ENCODE results near the gene PANK4. TPM values are rescaled to one million over a fixed set of nuclear protein-coding genes. Genes with fewer than 3 reads are reported as not detected.

PANK4 gene
- total and polyA plus RNA-seq, 2 of the 8 experiments (the other 6 are each of a cell fraction or from before 2014, with no cell fraction given) = 20.1 to 29.7 TPM

DNA sequence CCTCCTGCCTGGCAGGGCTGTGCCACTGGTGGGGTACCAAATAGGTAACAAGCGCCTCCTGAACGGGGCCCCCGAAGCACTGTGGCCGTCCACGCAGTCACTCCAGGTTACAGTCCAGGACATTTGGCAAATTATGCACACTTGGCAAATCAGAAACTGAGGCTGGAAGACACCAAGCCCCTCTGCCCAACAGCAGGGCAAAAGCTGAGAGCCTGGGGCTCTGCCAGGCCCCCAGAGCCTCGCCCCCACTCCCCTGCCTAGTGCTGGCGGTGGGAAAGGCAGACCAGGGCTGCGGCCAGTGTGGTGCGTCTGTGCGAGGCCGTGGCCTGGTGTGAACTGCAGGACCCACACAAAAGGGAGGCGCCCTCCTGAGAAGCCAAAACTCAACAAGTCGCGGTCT, 9.4 kb downstream of the PANK4 start:
- DNase-seq (ENCODE audit: low read depth in 1 of 2, low spot score in 2 of 2) (no peak), FAIRE-seq (no peak)
- H2BK15ac ChIP-seq (ENCODE audit: low read length) = no peak overlapping the region
- H3K79me1 ChIP-seq (ENCODE audit: low read depth, low read length) = peaks cover 4% of the 10 kb centered on the region
- no peak overlapping the region for H3K14ac ChIP-seq (ENCODE audit: insufficient read length)
- no peak overlapping the region for H2BK12ac ChIP-seq (ENCODE audit: low read depth, low read length)
- no peaks in the 10 kb centered on the region; a peak in 1 of 7 replicates for H3K4me1 ChIP-seq (replicated peaks in 1 of 4; ENCODE audit: control insufficient read depth in 3 of 4, insufficient read depth in 4 of 4, low read length in 3 of 4)
- H3K56ac ChIP-seq (replicated peaks; ENCODE audit: insufficient read length, low read depth, low read length) = no peak overlapping the region
- H4K5ac ChIP-seq (ENCODE audit: insufficient read length, low read depth, low read length) = no peak overlapping the region
- H2BK20ac ChIP-seq (ENCODE audit: low read length) = no peak overlapping the region
- no peak overlapping the region for H4K8ac ChIP-seq (ENCODE audit: extremely low read depth, insufficient read depth, low read length)
- no peaks in the 10 kb centered on the region for H3K23me2 ChIP-seq (ENCODE audit: low read depth, low read length)
- no peak overlapping the region for H3K27ac ChIP-seq (ENCODE audit: low read depth, low read length)
- H3K4me3 ChIP-seq (ENCODE audit: extremely low read depth in 1 of 4, insufficient read depth in 2 of 4, low read depth in 3 of 4, low read length in 4 of 4) = no peak overlapping the region
- H3K4ac ChIP-seq (replicated peaks; ENCODE audit: insufficient read length, low read depth, low read length) = no peak overlapping the region
- no peaks in the 10 kb centered on the region for H3K9me3 ChIP-seq (ENCODE audit: insufficient read depth in 2 of 2, low read depth in 1 of 2, low read length in 1 of 2)
- H3K27me3 ChIP-seq (replicated peaks in 1 of 4; ENCODE audit: control insufficient read depth in 3 of 4, extremely low read depth in 1 of 4, insufficient read depth in 3 of 4, low read length in 3 of 4) = no peaks in the 10 kb centered on the region
- H3K4me2 ChIP-seq (ENCODE audit: insufficient read depth in 1 of 2, low read depth in 2 of 2, low read length in 2 of 2) = no peak overlapping the region
- WGBS, 2 experiments (ENCODE audit: extremely low coverage in 1 of 2, insufficient coverage in 1 of 2, insufficient read length in 1 of 2, insufficient replicate concordance in 2 of 2, low coverage in 1 of 2, low lambda C conversion rate in 2 of 2, missing lambda C conversion rate in 1 of 2) = 95% methylated on average over 12 of the region's 14 CpGs; no CpG with 5 or more reads in 1 of the 2 experiments
- no peak overlapping the region for H2AK5ac ChIP-seq (ENCODE audit: low read depth, low read length)
- H2AFZ ChIP-seq (ENCODE audit: low read length) = no peak overlapping the region
- H4K20me1 ChIP-seq (replicated peaks in 1 of 2; ENCODE audit: control insufficient read depth in 1 of 2, insufficient read depth in 2 of 2, low read length in 2 of 2) = peaks cover 4 to 19% of the 10 kb centered on the region in 2 experiments
- no peak overlapping the region for H2BK5ac ChIP-seq (ENCODE audit: low read depth, low read length)
- H4K91ac ChIP-seq (replicated peaks; ENCODE audit: insufficient read length, low read length) = no peak overlapping the region
- POLR2A ChIA-PET (ENCODE audit: partially characterized antibody) = interaction anchor here (0.7 kb wide), 1 partner anchor 15 kb away, joined by 3 read pairs; no protein-coding TSS in a partner anchor
- peaks cover 0 to 3% of the 10 kb centered on the region in 2 experiments; a peak in 1 of 4 replicates for H3K79me2 ChIP-seq (ENCODE audit: control insufficient read depth in 1 of 2, insufficient read depth in 2 of 2, low read length in 2 of 2)
- peaks cover 18 to 64% (median 42%) of the 10 kb centered on the region in 4 experiments; a peak in 7 of 8 replicates for H3K36me3 ChIP-seq (ENCODE audit: control insufficient read depth in 2 of 4, insufficient read depth in 4 of 4, low read length in 3 of 4)
- no peak overlapping the region for H3K18ac ChIP-seq (ENCODE audit: extremely low read depth, low read length)
- CTCF ChIA-PET (ENCODE audit: partially characterized antibody) = interaction anchor here (0.8 to 2.8 kb wide), 2 partner anchors 86 to 901 kb away, joined by 3 to 6 read pairs; no protein-coding TSS in a partner anchor
- no peak overlapping the region for H3K23ac ChIP-seq (ENCODE audit: insufficient read length)
- no peak overlapping the region for H2BK120ac ChIP-seq (replicated peaks; ENCODE audit: low read depth, low read length)
- H3K9ac ChIP-seq (replicated peaks in 1 of 4; ENCODE audit: extremely low read depth in 1 of 4, low read depth in 3 of 4, low read length in 3 of 4) = no peak overlapping the region
- TF ChIP-seq EP300 (IDR thresholded peaks at IDR 0.05; ENCODE audit: borderline replicate concordance in 1 of 2, low read depth in 2 of 2, low read length in 2 of 2) = no peak
- no peak for TF ChIP-seq CBX8 (IDR thresholded peaks at IDR 0.05; ENCODE audit: borderline replicate concordance, low read depth, low read length)
- no peak for TF ChIP-seq MAFK (IDR thresholded peaks at IDR 0.05; ENCODE audit: low read depth, low read length)
- TF ChIP-seq RNF2 (IDR thresholded peaks at IDR 0.05; ENCODE audit: borderline replicate concordance, low read depth, low read length, missing control alignments, poor library complexity, severe bottlenecking) = no peak
- no peak for TF ChIP-seq NRF1 (IDR thresholded peaks at IDR 0.05; ENCODE audit: low read depth, low read length)
- TF ChIP-seq SP2 (IDR thresholded peaks at IDR 0.05; ENCODE audit: low read length) = no peak
- TF ChIP-seq ATF3 (IDR thresholded peaks at IDR 0.05; ENCODE audit: insufficient read depth, low read depth, low read length) = no peak
- TF ChIP-seq E2F6 (IDR thresholded peaks at IDR 0.05) = no peak
- TF ChIP-seq CREB1 (IDR thresholded peaks at IDR 0.05) = no peak
- TF ChIP-seq SIN3A (conservative IDR thresholded peaks at IDR 0.05 in 1 of 2, IDR thresholded peaks at IDR 0.05 in 1 of 2; ENCODE audit: low read depth in 1 of 2, low read length in 2 of 2) = no peak
- TF ChIP-seq JUN (IDR thresholded peaks at IDR 0.05; ENCODE audit: low read depth, low read length) = no peak
- no peak for TF ChIP-seq CHD1 (IDR thresholded peaks at IDR 0.05; ENCODE audit: low read depth, low read length)

Data from H1 (cell line).